Measurements from ENCODE around the gene SEPTIN5.

SEPTIN5 gene

DNA sequence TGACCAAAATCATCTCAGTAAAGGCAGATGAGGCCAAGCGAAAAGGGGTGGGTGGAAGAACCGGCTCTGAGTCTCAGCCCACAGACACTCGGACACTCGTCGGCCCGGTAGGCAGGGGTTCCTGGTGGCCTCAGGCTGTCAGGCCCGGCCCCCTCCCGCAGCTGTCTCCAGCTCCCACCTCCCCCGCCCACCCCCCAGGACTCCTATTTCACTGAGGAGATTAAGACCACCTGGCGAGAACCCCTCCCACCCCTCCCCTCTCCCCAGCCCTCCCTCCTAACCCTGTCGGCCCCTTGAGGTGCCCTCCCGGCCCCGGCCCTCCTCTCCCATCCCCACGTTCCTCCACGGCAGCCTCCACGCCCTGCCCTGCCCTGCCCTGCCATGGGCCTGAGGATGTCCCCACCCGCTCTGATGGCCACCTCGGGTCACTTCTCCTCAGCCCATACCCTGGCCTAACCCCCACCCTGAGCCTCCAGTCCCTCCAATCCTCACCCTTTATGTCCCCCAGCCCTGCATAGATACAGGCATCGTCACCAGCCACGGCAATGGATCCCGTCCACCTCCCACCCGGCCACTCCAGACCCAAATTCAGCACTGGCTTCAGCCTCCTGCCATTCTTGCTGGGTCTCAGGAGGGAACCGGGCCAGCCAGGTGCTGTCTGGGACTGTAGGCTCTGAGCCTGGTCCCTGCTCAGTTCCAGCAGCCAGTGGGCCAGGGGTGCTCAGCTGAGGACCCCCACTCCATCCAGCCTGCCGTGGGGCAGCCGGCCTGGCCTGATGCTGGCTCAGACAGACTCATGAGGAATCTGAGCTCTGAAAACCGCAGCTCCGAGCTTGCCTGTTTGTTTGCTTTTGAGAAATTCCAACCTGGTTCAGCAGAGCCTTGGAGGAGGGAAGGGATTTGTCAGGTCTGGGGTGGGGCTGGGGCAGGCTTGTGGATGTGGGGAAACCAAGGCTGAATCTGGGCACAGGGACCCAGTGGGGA is 36.5 kb downstream of the SEPTIN5 start:
- DNase-seq, result no peak

DNA sequence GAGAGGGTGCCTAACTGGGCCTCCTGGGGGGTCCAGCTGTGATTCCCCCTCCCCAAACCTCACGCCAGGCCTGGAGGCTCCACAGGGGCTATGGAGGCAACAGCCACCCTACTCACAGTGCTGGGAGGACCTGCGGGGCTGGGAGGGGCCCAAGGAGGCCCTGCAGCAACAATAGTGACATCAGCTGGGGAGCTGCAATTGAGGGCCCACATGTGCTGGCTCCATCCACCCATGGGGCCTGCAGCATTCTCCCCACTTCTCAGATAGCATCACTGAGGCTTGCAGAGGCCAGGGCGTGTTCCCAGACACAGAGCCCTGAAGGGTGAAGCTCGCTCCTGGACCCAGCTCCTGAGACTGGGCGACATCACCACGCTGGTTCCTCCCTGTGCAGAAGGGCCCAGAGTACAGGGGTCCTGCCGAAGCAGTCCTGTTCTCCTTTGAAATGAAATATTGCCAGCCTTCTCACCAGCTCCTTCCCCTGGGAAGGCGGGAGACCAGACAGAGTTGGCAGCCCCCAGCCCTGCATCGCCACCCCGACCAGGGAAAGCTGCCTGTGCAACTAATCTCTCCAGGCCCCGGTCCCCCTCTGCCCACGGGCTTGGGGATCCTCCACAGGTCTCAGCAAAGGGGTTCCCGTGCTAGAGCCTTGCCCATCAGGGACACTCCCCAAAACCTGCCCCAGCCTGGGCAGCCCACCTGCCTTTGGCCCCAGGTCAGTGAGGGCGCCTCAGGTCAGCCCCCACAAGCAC is 37.4 kb downstream of the SEPTIN5 start:
- DNase-seq, result no peak

DNA sequence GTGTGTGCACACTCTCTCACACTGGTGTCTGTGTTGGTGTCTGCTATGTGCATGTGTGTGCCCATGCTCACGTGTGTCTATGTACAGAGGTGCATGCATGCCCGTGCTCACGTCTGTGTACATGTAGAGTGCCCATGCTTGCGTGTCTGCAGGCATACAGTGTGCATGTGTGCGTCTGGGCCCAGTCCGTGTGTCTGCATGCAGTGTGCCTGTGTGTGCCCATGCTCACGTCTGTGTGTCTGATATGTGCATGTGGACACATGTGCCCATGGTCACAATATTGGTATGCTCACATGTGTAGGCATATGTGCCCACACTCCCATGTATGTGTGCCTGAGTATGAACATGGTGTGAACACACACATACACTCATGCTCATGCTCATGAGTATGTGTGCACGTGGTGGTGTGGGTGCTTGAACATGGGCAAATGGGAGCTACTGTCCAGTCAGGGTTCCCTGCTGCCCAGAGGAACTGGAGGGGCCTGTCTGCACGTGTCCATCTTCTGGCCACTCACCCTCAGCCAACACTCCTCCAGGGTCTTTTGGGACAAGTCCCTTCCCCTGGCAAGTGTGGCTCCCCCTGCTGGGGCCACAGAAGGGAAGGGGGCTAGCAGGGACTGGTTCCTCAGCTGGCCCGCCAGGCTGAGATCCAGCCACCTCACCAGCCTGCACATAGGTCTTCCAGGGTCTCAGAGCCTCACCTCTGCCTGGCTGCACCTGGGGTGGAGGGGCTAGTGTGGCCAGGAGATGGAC is 39.0 kb downstream of the SEPTIN5 start:
- DNase-seq, result no peak

DNA sequence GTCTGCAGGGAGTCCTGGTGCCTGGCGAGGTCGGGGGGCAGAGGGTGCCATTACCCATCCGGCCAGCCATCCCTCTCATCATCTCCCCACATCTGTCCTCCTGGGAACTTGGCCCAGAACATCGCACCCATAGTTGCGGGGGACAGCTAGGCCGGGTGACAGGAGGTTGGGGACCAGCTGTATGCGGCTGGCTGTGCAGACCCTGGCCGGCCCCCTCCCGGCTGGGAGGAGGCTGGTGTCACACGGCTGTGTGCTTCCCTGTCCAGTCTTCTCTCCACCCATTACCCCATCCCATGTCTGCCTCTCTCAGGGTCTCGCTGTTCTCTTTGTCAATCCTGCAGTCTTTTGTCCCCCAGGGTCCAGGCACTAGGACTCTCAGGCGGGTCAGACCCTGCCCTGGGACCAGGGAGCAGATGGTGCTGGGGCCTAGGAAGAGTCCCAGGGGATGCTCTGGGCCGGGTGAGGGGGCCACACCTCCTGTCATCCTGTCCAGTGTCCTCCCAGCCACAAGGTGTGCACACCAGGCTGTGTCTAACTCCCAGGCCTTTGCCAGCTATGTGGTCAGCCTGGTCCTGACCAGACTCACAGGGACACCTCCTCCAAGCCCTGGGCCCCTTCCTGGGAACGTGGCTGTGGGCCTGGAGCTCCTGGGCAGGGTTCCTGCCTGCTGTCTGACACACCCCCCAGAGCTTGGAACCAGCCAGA is 39.8 kb downstream of the SEPTIN5 start:
- DNase-seq, result no peak

DNA sequence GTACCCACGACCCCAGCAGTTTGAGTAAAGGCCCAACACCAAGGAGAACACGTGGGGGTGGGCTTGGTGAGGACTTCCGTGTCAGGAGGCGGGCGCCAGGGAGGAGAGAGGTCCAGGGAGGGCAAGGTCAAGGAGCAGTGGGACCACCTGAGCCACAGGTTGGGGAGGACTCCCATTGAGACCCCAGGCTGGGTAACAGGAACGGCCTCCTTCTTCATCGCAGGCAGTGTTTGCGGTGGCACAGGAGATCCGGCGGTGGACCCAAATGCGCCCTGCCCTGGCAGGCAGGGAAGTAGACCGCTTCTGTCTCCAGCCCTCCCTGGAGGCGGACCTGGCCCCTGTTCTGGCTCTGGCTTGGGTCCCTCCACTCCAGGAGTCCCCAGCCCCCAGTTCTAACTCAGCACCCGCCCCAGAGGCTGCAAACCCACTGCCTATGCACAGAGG is 40.4 kb downstream of the SEPTIN5 start:
- DNase-seq, result no peak

DNA sequence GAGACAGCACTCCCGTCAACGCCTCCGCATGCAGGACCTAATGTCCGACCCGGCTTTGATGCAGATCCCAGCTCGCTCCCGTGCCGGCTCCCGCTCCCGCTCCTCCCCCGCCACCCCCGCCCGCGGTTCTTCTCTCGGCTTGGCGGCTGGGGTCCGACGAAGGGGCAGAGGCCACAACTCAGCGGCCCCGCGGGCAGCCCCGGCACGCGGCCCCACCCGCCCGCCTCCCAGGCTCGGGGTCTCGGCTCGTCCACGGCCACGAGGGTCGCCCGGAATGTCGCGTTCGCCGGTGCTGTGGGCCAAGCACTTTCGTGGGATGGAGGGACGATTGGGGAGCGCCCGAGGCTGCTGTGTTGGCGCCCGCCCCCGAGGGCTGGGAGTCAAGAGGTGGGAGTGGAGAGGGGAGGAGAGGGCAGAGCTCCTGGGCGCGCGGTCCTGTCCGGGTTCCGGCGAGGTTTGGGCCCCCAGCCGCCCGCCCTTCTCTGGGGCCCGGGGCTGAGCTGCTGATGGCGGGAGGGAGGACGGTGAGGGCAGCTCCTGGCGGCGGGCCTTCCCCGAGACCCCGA is 40.9 kb downstream of the SEPTIN5 start:
- no peak for DNase-seq

DNA sequence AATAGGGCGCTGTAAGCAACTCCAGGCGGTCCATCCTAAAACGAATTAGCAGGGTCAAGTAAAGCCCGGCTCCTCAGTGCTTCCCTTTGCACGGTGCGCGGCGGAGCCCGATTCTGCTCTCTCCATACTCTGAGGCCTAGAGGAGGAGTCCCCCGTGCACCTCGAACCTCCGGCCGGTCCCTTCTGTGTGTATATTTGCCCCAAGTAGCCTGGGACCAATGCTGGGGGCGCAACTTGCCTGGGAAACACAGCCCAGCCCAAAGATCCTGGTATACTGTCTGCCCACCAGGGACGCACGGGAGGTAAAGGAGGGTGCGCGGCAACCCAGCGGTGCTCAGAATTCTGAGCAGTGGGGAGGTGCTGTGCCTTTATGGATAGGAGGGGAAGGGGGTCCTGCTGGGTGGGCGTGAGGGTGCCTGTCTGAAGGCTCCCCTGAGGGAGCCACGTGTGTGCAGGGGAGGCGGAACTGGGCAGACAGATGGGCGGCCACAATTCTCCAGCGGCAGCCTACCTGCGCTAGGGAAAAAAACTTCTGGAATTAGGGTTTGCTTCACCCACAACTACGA is 41.5 kb downstream of the SEPTIN5 start:
- no peak for DNase-seq

DNA sequence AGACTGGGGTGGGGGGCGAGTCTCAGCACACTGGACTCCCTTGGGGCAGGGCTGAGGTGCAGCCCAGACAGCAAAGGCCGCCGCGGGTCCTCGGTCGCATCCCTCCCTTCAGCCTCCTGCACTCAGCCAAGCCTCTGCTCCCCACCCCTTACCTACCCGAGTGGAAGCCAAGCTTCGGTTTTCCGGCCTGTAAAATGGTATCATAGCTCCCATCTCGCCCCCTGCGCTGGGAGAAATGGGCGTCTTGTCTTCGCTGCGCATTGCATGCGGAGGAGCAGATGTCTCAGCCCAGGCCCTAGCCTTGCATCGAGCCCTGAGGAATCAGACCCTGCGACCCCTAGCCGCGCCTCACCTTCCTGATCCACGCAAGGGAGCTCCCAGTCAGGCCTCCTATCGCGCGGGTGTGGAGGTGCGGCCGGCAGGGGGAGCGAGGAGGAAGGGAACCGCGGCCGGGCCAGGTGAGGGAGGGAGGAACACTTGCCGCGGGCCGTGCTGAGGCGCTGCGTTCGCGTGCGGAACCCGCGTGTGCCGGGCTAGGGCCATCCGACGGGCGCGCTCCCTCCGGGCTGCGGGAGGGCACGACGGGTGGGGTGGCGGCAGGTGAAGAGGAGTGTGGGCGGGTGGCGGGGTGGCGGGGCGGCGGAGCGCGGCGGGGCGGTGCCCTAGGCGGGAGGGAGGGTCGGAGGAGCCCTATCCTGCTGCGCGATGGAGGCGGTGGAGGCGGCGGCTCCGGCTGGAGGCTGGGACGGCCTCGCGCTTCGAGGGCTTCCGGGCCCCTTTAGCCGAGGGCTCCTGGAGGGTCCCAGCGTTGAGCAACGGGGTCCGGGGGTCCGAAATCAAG is 42.2 kb downstream of the SEPTIN5 start:
- DNase-seq, result peak; percentile 50 to 72 (median 59)

DNA sequence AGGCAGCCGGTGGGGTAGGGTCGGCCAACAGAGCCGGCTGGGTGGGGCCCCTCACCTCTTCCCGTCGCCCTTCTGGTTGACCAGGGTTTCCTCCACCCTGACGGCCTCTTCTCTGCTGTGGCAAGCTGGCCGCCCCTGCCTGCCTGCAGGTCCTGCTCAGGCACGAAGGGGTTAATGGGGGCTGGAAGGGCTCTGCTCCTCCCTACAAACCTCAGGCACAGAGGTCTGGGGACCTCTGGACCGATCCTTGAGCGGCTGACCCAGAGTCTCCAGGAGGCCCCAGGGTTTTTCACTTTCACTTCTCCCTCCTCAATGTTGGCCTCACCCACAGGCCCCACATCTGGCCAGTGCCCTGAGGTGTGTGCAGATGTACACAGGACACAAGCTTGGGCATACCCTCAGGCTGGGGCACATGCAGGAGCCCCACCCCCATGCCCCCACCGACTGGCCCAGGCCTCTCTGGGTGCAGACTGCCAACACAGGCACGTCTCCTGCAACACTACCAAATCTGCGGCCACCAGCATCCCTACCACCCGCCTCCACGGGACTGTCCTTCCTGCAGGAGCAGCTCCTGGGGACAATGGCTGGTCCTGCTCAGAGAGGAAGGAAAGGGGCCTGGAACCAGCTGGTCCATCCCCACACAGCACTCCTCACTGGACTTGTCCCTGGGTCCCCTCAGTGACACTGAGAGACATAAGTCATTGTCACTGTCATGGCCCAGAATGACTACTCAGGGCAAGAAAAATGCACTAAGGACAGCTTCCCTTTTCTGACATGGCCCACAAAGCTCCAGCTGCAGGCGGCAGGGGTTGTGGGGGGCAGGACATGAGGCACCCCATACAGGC is 43.1 kb downstream of the SEPTIN5 start:
- peak in 1 of 6 experiments; percentile 36 for DNase-seq

DNA sequence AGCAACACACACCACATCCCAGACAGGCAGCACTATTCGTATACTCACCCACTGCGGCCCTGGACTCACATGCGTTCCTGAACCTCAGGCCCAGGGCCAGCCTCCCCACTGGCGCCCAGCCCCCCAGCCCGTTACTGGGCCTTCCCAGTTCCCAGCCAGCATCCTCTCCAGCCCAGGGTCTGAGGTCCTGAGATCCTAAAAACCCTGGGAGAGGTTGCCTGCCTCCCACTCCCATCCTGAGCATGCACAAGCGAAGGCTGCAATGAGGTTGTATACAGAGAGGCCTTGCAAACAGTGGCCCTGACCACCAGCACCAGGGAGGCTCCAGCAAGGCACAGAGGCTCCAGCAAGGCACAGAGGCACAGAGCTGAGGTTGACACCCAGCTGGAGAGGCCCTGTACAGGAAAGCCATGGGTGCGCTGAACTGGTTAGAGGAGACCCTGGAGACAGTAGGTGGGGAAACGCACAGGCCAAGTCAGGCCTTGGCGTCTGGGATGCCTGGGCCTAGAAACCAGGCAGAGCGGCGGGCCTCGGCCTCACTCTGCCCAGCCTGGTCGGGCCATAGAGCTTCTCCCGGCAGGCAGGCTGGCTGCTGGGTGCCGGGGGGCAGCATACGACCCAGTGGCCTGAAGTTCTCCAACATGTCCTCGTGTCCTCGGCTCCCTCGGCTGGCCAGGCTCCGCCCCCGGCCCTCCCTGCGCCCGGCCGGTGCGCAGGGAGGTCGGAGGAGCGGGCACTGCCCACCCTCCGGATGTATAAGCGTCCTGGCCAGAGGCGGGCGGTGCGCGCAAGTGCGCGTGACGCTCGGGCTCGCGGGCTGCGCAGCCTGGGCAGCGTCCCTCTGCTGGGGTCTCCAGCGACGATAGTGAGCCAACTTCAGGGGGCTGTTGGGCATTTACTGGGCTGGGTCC is 43.9 kb downstream of the SEPTIN5 start:
- DNase-seq, result peak in 1 of 6 experiments; percentile 5

DNA sequence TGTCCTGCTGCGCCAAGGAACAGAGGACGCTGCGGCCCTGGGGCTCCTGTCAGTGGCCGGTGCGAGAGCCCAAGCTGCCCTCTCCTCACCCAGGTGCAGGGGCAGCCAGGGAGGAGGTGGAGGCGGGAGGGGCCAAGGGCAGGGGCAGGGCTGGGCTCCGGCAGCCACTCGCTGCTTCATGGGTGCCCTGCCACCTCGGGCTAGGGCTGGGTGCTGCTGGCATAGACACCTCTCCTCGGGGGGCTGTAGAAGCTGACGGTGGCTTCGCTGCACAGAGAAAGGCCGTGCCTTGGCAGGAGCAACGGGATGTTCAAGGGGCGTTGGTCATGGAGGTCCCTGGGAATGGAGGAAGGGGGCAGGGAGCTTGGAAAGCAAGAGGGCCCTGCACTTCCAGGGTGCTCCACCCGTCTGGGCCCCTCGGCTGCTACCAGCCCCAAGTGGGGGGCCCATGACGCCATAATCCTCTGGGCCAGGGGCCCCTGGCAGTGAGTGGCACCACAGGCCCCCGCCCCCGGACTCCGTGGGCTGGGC is 44.7 kb downstream of the SEPTIN5 start:
- no peak for DNase-seq

DNA sequence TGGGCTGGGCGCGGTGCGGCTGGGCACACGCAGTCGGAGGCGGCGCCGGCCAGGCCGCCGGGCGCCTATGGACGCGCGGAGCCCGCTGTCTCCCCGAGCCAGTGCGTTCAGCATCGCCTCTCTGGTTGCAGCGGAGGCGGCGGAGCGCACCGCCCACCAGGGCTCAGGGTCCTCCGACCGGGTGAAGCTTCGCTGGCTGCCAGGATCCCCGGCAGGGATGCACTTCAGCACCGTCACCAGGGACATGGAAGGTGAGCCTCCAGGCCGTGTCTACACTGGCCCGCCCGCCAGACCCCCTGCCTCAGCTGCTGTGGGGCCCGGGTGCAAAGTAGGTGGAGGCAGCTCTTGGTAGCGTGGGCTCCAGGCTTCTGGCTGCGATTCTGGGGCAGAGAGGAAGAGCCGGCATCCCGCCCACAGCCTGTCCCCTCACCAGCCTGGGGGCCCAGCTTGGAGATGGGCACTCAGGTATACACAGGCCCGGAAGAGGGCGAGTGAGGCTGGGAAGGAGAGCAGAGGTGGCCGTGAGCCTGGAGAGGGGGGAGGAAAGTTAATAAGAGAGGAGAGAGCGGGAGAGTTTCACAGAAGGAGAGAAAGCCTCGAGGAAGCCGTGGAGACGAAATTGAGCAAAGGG is 45.2 kb downstream of the SEPTIN5 start:
- DNase-seq, result peak in 1 of 6 experiments; percentile 26

DNA sequence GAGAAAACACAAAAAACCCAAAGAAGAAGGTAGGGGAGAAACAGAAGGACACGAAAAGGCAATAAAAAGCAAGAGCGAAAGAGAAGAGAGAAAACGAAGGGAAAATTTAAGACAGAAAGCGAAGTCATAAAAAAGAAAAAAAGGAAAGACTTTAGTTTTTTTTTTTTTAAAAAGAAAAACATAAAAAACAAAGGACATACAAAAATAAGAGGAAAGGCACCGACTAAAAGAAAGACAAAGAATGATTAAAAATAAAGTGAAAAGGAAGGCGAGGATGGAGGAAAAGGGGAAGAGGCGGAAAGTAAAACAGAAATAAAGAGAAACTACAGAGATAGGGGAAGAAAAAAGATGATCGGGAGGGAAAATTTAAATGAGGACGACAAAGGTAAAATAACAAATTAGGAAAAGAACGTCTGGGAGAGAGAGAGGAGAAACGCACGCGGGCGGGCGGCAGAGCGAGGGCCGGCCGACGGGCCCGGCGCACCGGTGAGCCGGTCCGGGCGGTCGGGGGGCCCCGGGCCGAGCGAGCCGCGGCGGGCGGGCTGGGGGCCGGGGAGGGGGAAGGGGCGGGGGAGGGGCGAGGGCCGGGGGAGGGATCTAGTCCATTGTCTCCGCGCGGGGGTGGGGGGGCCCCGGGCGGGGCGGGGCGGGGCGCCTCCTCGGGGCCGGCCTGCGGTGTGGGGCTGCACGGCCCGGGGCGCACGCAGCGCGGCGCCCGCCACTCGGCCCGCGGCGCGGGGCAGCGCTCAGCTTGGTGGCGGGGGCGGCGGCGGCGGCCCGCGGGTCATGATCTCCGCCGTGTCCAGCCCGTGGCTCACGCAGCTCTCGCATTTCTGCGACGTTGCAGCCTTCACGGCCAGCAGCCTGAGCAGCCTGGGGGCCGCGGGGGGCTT is 46.0 kb downstream of the SEPTIN5 start, which contains the start of gene TBX1:
TBX1 (plus strand) TSS at position 721 of the 893 bp plus-strand sequence; CDS start at position 787, 66 bp downstream.
- no peak for DNase-seq

DNA sequence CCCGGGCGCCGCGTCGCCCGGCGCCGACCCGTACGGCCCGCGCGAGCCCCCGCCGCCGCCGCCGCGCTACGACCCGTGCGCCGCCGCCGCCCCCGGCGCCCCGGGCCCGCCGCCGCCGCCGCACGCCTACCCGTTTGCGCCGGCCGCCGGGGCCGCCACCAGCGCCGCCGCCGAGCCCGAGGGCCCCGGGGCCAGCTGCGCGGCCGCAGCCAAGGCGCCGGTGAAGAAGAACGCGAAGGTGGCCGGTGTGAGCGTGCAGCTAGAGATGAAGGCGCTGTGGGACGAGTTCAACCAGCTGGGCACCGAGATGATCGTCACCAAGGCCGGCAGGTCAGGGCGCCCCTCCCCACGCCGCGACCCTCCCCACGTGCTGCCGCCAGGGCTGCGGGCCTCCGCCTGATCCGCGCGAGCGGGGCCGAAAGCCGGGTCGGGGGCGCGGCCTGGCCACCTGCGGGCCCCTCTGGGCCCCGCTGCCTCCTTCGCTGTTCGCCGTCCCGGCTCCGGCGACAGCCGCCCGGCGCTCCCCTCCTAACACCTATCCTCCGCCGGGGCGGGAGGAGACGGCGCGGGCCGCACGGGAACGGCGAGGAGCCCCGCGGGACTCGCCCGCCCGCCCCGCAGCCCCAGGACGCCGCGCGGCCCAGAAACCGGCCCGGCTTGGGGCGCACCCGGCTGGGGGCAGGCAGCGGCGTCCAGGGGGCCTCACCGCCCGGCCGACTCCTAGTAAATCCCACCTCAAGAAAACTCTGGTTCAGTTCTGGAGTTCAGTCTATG is 46.8 kb downstream of the SEPTIN5 start:
- DNase-seq, result no peak

DNA sequence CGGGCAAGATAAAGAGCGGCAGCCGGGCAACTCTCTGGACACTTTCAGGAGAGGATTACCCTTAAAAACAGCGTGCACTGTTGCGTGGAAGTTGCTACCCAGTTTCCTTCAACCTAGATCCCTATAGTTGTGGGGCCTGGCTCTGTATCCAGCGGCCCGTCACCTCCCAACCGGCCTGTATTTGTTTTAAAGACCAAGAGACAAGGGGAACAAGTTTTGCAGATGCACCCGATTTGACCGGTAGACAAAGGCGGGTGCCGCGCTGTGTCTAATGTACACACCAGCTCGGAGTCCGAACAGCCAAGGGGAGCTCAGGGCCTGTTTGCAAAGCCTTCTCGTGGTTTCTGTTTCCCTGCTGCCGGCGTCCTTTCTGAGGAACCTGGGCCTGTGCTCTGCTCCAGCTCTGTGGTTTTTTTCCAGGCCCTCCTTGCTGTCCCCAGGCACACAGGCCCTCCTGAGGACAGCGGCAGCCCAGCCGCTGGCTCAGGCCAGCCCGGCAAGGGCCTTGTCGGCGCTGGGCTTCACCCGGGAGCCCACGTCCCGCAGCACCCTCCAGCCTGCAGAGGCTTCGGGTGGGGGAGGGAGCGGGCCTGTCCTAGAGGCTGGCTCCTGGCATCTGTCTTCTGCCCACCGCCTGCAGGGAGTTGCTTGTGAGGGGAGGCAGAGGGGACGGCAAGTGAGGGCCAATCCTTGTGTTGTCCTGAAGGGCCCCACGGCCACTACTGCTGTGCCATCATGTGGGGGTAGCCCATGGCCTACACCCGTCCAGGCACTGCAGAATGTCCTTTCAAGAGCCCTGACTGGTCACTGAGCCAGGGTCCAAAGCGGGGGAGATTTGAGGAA is 47.6 kb downstream of the SEPTIN5 start:
- no peak for DNase-seq
